Mesendoderm (in vitro differentiated cells): Measurements from ENCODE around the gene DCAF15.

Source experiments
- DNase-seq: peaks from one replicate; pipeline ENCODE4 v3.0.0; 2013
- H2AK5ac ChIP-seq: 2 replicates; pipeline ENCODE4 v1.6.1; 2013; ENCODE audit warnings: low read length, inconsistent platforms
- H2BK120ac ChIP-seq: 2 replicates; pipeline ENCODE4 v1.6.1; 2013; ENCODE audit warnings: low read depth, mild to moderate bottlenecking, low read length, moderate library complexity, mixed read lengths
- H2BK15ac ChIP-seq: replicated peaks from 2 replicates; pipeline ENCODE4 v1.6.1; 2013; ENCODE audit warnings: low read depth, mild to moderate bottlenecking, moderate library complexity
- H2BK5ac ChIP-seq: 2 replicates; pipeline ENCODE4 v1.6.1; 2013; ENCODE audit warnings: low read length, inconsistent platforms
- H3K18ac ChIP-seq: 2 replicates; pipeline ENCODE4 v1.6.1; 2013; ENCODE audit warnings: mild to moderate bottlenecking, low read length, mixed read lengths
- H3K23ac ChIP-seq: one replicate; pipeline ENCODE4 v1.6.1; 2013; ENCODE audit warnings: low read length
- H3K27ac ChIP-seq: 2 replicates; pipeline ENCODE4 v1.5.1; 2013; ENCODE audit warnings: low read depth, mild to moderate bottlenecking, inconsistent platforms, low read length, moderate library complexity
- H3K27me3 ChIP-seq: 2 replicates; pipeline ENCODE4 v1.6.1; 2013; ENCODE audit warnings: low read length, control low read depth, mild to moderate bottlenecking, inconsistent platforms; ENCODE audit not compliant: insufficient read depth, poor library complexity
- H3K36me3 ChIP-seq: 2 replicates; pipeline ENCODE4 v1.6.1; 2013; ENCODE audit warnings: low read length, inconsistent platforms; ENCODE audit not compliant: control insufficient read depth, insufficient read depth
- H3K4ac ChIP-seq: one replicate; pipeline ENCODE4 v1.6.1; 2013; ENCODE audit warnings: low read depth, mild to moderate bottlenecking, low read length, moderate library complexity
- H3K4me1 ChIP-seq: 2 replicates; pipeline ENCODE4 v1.6.1; 2013; ENCODE audit warnings: low read depth, low read length, inconsistent platforms; ENCODE audit not compliant: control insufficient read depth
- H3K4me2 ChIP-seq: 2 replicates; pipeline ENCODE4 v1.6.1; 2013; ENCODE audit warnings: low read length
- H3K4me3 ChIP-seq: 2 replicates; pipeline ENCODE4 v1.5.1; 2013; ENCODE audit warnings: mild to moderate bottlenecking, low read length
- H3K56ac ChIP-seq: one replicate; pipeline ENCODE4 v1.6.1; 2013; ENCODE audit warnings: low read length
- H3K79me1 ChIP-seq: 2 replicates; pipeline ENCODE4 v1.6.1; 2013; ENCODE audit warnings: low read length, inconsistent platforms
- H3K79me2 ChIP-seq: 2 replicates; pipeline ENCODE4 v1.6.1; 2013; ENCODE audit warnings: mild to moderate bottlenecking, low read length; ENCODE audit not compliant: control insufficient read depth, insufficient read depth
- H3K9ac ChIP-seq: 2 replicates; pipeline ENCODE4 v1.6.1; 2013; ENCODE audit warnings: low read length, inconsistent platforms
- H4K5ac ChIP-seq: one replicate; pipeline ENCODE4 v1.6.1; 2013; ENCODE audit warnings: low read length
- H4K8ac ChIP-seq: one replicate; pipeline ENCODE4 v1.6.1; 2013; ENCODE audit warnings: low read depth, mild to moderate bottlenecking, control low read depth, low read length, moderate library complexity
- WGBS: extraction: QIAGEN DNeasy Blood & Tissue Kit; methylation state at CpG from one replicate; pipeline ENCODE4 v1.1.7; 2013; ENCODE audit warnings: low lambda C conversion rate, missing lambda C conversion rate; ENCODE audit not compliant: insufficient coverage; ENCODE audit errors: extremely low coverage; 5-methylcytosine and 5-hydroxymethylcytosine counted together

DCAF15 gene

GRCh38 chr19:14006766-14007562 lies 54.7 kb downstream of the DCAF15 start:
- H3K4me2 ChIP-seq, result peak overlapping the region; percentile 66
- H3K4ac ChIP-seq, result peak overlapping the region; percentile 28
- H2BK15ac ChIP-seq, result no peak overlapping the region
- peak overlapping the region; percentile 85 for H3K56ac ChIP-seq
- peaks cover 5% of the 10 kb centered on the region for H3K79me2 ChIP-seq
- H3K79me1 ChIP-seq, result peaks cover 6% of the 10 kb centered on the region
- no peak overlapping the region for H2AK5ac ChIP-seq
- peak overlapping the region; percentile 5 for H4K8ac ChIP-seq
- no peaks in the 10 kb centered on the region for H3K4me1 ChIP-seq
- H3K23ac ChIP-seq, result no peak overlapping the region
- H3K18ac ChIP-seq, result peak overlapping the region; percentile 41
- H3K9ac ChIP-seq, result peak overlapping the region; percentile 86
- peak overlapping the region; percentile 86 for H2BK5ac ChIP-seq
- no peaks in the 10 kb centered on the region for H3K36me3 ChIP-seq
- H2BK120ac ChIP-seq, result no peak overlapping the region
- no peaks in the 10 kb centered on the region for H3K27me3 ChIP-seq
- peak overlapping the region; percentile 76 for H3K4me3 ChIP-seq
- peak overlapping the region; percentile 82 for H3K27ac ChIP-seq
- WGBS, result no CpG with 5 or more reads among the region's 56 CpGs
- no peak overlapping the region for H4K5ac ChIP-seq
- DNase-seq, result no peak
